Choroid plexus epithelial cell (primary cell): ENCODE results near the gene THOC5.
A peak's percentile ranks its signal among the peaks of the same experiment; 100 is the strongest.
"Not testable (repeated sequence)": the region's sequence is repeated elsewhere in the genome, so short reads cannot be mapped to it uniquely, and the experiment has no call there.

ENCODE experiments used
- DNase-seq: peaks from one replicate; pipeline ENCODE4 v3.0.0-alpha.2; 2010; ENCODE audit warnings: low read depth
- H3K4me3 ChIP-seq: 2 replicates; pipeline ENCODE4 v1.5.1; 2011; ENCODE audit warnings: low read depth, mild to moderate bottlenecking, control low read depth, low read length, moderate library complexity
- CTCF ChIP-seq: conservative IDR thresholded peaks from 2 replicates; pipeline ENCODE4 v1.5.1; 2011; ENCODE audit warnings: low read depth, mild to moderate bottlenecking, control low read depth, inconsistent platforms, low read length, moderate library complexity

THOC5 gene

GRCh38 chr22:29503811-29504372 lies 49.7 kb downstream of the THOC5 start:
- no peak overlapping the region for H3K4me3 ChIP-seq
- TF ChIP-seq CTCF: no peak
- peak; percentile 86 for DNase-seq

GRCh38 chr22:29499852-29500251 lies 53.7 kb downstream of the THOC5 start:
- no peak for TF ChIP-seq CTCF
- H3K4me3 ChIP-seq: no peak overlapping the region
- DNase-seq: no peak

- DNase-seq: no peak
- H3K4me3 ChIP-seq: no peak overlapping the region
- TF ChIP-seq CTCF: no peak
Observed at GRCh38 chr22:29493636-29494035, 59.9 kb downstream of the THOC5 start.

GRCh38 chr22:29491012-29491411 lies 62.5 kb downstream of the THOC5 start:
- no peak for TF ChIP-seq CTCF
- no peak overlapping the region for H3K4me3 ChIP-seq
- DNase-seq: no peak

- H3K4me3 ChIP-seq, DNase-seq: not testable (repeated sequence)
Observed at GRCh38 chr22:29489127-29489780, 64.3 kb downstream of the THOC5 start.

GRCh38 chr22:29487426-29487986 lies 66.1 kb downstream of the THOC5 start:
- no peak for DNase-seq
- TF ChIP-seq CTCF: no peak
- H3K4me3 ChIP-seq: no peak overlapping the region

GRCh38 chr22:29485448-29485847 lies 68.1 kb downstream of the THOC5 start:
- H3K4me3 ChIP-seq: no peak overlapping the region
- no peak for DNase-seq
- TF ChIP-seq CTCF: no peak
